Measurements from ENCODE around the gene RGP1. TPM values are rescaled to one million over a fixed set of nuclear protein-coding genes. Genes with fewer than 3 reads are reported as not detected.
A peak's percentile ranks its signal among the peaks of the same experiment; 100 is the strongest.

The RGP1 gene
- polyA plus RNA-seq, 3 donors, result 28.7 to 31.8 (median 31.1) TPM

- no peak for DNase-seq
Observed at GRCh38 chr9:35738186-35738585, 10.9 kb upstream of the RGP1 start.

- DNase-seq, result no peak
Observed at GRCh38 chr9:35738924-35739323, 10.2 kb upstream of the RGP1 start.

GRCh38 chr9:35740243-35740642, 8.8 kb upstream of the RGP1 start:
- no peak for DNase-seq

- no peak for DNase-seq
Observed at GRCh38 chr9:35741740-35742139, 7.3 kb upstream of the RGP1 start.

DNA sequence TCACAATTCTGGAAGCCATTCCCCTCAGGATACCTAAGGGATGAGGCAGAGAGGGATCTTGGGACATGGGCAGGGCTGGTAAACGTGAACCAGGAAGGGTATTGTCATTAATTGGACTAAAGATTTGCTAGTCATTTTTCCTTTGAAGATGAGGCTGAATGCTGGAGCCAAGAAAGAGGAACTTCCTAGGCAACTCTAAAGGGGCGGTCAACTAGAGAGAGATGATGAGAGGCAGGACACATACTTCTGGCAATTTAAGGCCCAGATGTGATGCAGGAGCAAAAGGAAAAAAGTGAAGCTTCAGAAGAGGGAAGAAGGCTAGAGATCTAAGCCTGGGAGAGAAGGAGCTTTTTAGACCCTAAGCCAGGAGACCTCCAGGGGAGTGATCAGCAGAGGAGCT, 5.6 kb upstream of the RGP1 start:
- DNase-seq, result no peak

DNA sequence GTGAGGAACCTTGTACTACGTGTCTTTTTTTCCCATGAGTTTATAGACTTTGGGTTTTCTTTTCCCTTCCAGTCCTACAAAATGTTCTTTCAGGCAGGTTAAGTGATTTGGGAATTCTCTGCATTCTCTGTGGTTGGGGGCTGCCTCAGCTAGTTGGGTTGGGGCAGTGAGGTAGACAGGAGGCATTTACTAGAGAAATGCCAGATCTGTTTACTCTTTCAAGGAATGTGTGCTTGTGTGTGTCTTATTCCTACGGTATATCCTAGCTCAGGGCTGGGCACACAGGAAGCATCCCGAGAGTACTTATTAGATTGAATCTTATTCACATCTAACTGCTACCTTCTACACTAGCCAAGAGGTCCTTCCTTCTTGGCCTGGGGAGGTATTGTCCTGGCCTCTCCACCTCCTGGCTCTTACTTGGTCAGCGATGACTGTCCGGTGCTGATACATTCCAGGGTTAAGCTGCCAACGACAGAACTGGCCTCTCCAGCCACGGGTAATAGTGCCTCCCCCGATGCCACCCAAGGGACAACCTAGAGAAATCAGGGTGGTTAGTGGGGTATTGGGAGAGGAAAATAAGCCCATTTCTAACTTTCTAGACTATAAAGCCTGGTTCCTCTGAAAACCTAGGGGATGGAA, 5.1 kb upstream of the RGP1 start:
- DNase-seq, result no peak

- DNase-seq, result no peak
Observed at GRCh38 chr9:35745569-35745968, 3.5 kb upstream of the RGP1 start.

GRCh38 chr9:35746583-35746982, 2.5 kb upstream of the RGP1 start:
- no peak for DNase-seq

DNA sequence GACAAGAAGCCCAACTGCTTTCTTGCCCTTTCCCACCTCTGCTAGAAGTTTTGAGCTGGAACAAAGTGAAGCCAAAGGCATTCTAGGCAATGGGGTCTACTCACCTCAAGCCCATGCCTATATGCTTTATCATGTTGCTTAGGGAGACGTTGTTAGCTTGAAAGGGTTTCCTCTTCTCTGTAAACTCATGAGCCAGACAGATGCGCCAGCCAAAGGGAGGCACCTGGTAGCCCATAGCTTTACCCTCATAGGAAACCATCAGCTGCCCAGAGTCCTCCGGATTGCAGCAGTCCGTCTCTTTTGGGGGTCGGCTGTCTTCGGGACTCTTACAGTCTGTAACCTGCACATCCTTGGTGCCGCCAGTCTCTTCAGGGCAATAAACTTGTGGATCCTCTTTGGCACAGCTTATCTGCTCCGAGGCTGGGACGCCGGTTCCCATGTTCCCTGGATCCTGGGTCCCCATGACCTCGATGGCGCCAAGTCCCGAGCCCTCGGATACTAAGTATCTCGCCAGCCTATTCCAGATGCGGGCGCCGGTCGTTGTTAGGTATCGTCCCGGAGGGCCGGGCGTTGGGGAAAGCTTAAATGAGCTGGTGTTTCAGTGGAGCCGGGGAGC, 737 bp upstream of the RGP1 start:
- DNase-seq, result no peak

DNA sequence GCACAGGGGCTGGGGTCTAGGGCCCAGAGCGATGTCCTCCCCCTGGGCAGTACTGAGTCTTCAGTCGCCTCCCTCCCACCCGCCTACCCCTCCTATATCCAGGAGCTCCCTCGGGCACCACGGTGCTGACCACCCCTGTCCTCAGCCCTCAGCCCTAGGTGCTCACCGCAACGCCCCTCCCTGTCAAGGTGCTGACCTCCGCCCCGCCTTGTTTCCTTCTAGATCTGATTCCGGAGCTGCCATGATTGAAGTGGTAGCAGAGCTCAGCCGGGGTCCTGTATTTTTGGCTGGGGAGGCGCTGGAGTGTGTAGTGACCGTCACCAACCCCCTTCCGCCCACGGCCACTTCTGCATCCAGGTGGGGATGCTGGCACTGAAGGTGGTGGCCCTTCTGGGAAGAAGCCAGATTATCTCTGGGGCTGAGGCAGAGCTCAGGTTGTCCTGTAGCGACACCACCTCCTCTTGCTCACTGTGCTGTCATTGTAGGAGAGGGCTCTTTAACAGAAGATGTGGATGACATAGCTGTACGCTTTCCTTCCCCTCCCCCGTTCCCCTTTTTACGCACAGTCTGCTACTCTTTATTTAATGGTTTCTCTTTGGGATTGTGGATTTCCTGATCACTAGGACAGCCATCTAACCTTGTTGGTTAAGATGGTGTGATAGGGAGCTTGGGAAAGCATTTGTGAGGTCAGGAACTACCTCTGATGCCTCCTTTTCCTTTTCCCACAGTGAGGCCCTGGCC, 598 bp downstream of the RGP1 start:
- no peak for DNase-seq

- no peak for DNase-seq
Observed at GRCh38 chr9:35750256-35750531, 1.1 kb downstream of the RGP1 start.

GRCh38 chr9:35753466-35753865, 4.4 kb downstream of the RGP1 start:
- no peak for DNase-seq

- DNase-seq, result no peak
Observed at GRCh38 chr9:35754264-35754663, 5.2 kb downstream of the RGP1 start, which contains the start of gene MSMP. Gene MSMP, minus strand, starts transcription at chr9:35754276. Its CDS starts 147 bp downstream, at chr9:35754129.

- DNase-seq, result no peak
Observed at GRCh38 chr9:35755071-35755470, 6.0 kb downstream of the RGP1 start.

DNA sequence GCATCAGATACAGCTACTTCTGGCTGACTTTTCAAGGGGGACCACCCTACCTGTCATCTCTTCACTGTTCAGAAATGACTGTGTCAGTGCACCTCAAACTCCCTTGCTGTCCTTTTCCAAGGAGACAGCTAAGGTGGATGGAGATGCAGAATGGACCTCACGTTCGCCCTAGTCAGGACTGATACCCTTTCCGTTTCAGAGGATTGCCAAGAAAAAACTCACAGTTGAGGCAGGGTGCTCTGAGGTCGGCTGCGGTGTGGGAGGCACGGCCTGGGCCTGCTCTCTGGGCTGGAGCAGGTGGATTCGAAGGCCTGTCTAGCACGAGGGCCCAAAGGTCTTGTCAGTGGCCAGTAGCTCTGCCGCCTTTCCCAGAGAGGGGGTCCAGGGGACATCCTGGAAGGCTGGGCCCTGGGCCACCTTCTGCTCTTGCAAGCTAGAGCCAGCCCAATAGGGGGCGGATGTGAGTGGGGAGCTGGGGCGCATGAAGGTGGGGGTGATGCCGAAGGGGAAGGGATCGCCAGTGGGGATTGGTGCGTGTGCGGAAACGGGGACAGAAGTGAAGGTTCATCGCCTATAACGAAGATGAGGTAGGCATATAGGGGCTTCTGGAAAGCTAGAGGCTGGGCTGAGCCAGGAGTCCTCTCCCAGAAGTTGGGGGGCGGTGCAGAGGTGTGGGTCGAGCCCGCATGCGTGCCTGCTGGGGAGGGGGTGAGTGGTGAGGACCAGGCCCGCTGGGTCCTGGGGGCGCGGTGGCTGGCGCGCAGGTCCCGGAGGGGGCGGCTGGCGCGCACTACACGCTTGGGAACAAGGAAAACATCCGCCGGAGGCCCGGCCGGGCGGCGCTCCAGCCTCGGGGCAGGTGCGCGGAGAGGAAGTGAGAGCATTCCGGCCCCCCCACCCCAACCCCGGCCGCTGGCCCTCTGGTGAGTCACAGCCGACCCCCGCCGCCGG, 7.5 kb downstream of the RGP1 start:
- DNase-seq, result peak; percentile 64

- peak; percentile 48 for DNase-seq
Observed at GRCh38 chr9:35757226-35757891, 8.3 kb downstream of the RGP1 start.

GRCh38 chr9:35757892-35758275, 8.8 kb downstream of the RGP1 start:
- no peak for DNase-seq

DNA sequence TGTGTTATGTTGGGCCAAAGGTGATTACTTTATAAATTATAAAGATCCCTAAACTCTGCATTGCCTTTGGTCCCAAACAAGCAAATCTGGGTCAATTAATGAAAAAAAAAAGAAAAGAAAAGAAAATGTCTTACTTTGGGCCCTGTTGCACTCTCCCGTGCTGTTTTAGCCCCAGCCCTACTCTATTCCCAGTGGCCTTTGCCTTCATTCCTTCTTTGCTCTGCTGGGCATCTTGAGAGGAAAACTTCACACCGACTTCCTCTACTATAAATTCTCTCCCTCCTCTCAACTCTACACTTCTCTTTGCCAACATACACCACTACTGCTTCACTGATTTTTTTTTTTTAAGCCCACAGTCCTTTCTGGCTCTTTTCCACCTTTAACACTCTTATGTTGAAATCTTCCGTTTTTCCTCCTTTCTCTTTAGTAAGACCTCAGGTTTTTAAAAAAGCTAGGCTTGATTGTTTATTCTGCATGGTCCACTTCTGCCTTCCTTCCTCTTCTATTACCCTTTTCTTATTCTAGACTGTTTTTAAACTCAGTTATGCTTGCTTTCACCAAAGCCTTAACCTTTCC, 9.5 kb downstream of the RGP1 start:
- DNase-seq, result no peak

GRCh38 chr9:35759795-35760194, 10.7 kb downstream of the RGP1 start:
- DNase-seq, result no peak

- peak; percentile 38 for DNase-seq
Observed at GRCh38 chr9:35760651-35761050, 11.6 kb downstream of the RGP1 start.

GRCh38 chr9:35763181-35763580, 14.1 kb downstream of the RGP1 start:
- DNase-seq, result no peak
